C1 segment of cervical spinal cord (tissue), 14 donors: Measurements from ENCODE around the gene COX6A1.
"Not testable (repeated sequence)": the region's sequence is repeated elsewhere in the genome, so short reads cannot be mapped to it uniquely, and the experiment has no call there.

Experiments used
- DNase-seq, 14 donors: peaks; one replicate each; lab custom pipeline; 2025; lab: John Stamatoyannopoulos, UW

Gene COX6A1

DNA sequence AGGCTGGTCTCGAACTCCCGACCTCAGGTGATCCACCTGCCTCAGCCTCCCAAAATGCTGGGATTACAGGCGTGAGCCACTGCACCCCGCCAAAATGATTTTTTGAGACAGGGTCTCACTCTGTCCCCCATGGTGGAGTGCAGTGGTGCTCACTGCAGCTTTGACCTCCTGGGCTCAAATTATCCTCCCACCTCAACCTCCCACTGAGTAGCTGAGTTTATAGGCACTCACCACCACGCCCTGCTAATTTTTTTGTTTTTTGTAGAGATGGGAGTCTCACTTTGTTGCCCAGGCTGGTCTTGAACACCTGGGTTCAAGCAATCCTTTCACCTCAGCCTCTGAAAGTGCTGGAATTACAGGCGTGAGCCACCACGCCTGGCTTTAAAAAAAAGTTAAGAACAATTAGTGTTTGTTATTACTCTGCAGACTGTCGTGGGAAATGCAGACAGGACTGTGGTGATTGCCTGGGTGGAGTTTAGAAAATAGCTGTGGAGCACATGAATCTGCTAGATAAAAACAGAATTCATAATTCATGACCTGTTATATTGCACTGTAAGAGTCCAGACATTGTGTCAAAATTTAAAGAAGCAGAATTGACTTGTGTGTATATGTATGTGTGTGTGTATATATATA, 9.2 kb upstream of the COX6A1 start:
- DNase-seq, result no peak

DNA sequence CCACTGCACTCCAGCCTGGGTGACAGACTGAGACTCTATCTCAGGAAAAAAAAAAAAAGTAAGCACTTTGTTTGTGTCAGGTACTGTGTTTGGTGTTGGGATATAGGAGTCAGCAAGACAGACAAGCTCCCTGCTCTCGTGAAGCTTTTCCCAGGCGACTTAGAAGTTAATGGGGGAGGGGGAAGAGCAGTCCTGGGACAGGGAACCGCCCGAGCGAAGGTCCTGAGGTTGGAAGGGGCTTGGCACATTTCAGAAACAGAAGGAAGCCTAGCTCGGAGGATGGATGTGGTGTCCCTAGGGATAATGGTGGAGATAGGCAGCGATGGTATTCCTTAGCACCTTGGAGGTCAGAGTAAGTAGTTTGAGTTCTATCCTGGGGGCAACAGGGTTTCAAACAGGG, 8.5 kb upstream of the COX6A1 start:
- no peak for DNase-seq

DNA sequence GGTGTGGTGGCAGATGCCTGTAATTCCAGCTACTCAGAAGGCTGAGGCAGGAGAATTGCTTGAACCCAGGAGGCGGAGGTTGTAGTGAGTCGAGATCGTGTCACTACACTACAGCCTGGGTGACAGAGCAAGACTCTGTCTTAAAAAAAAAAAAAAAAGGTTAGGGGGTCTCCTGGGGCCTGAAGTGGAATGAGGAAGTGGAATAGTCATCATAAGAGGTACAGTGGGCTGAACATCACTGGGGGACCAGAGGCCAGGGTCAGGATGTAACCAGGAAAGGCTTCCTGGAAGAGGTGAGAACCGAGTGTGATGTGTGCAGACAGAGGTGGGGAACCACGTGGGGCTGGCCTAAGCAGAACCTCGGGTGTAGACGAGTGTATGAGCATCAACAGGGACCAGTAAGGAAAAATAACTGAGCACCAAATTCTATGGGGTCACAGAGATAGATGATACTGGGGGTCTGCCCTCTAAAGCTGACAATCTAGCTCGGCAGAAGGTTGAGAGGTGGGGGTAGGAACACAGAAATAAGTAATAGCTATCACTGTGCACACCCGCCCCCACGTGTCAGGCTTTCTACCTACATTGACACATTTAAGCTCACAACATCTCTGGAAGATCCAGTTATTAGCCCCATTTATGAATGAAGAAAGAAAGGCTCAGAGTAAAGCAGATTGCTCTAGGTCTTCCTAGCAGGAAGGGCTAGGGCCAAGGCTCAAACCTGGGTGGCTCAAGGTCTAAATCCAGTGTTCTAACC, 5.0 kb upstream of the COX6A1 start:
- DNase-seq, result no peak

DNA sequence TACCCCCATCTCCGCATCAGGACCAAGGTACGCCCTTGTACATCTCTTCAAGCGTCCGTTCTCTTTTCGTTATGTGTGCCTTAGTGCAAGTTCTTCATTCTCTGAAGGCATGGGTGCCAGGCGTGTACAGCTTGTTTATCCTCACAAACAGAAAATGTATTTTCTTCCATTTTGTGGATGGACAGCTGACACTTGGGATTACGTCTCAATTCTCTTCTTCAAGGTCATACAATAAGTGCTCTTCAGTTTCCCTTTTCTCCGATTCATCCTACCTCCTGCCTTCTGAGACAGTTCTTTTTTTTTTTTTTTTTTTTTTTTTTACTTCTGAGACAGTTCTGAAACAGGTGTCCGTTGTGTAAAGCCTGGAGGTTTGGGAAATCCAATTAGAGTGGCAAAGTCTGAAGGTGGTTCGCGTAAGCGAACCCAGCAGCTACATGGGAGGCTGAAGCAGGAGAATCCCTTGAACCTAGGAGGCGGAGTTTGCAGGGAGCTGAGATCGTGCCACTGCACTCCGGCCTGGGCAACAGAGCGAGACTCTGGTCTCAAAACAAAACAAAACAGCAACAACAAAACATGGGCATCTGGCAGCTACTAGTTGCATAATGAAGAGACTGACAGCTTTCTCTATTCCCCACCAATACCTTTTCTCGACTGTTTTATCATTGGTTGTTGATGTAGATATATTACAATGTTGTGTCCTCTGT, 734 bp downstream of the COX6A1 start:
- no peak for DNase-seq

DNA sequence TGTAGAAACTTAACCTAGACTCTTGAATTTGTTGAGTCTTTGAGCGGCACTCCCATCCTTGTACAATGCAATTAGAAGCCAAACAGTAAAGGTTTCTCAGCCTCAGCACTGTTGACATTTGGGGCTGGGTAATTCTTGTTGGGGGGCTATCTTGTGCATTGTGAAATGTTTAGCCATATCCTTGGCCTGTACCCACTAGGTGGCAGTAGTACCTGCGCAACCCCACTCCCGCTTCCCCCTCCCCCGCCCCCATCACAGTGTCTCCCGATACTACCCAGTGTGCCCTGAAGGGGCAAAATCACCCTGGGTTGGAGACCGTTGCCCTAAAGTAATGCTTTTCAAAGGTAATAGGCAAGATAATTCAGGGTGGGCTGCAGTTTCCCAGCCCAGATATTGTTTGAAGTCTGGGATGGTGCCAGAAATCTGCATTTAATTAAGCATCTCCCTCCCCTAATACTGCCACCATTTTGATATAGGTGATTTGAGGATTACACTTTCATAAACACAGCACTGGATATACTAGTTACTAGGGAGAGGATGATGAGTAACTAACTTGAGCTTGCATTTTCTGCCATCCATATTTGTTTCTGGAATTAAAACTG, 1.8 kb downstream of the COX6A1 start:
- peak in 6 of 14 donors; percentile 1 to 27 (median 12) for DNase-seq

DNA sequence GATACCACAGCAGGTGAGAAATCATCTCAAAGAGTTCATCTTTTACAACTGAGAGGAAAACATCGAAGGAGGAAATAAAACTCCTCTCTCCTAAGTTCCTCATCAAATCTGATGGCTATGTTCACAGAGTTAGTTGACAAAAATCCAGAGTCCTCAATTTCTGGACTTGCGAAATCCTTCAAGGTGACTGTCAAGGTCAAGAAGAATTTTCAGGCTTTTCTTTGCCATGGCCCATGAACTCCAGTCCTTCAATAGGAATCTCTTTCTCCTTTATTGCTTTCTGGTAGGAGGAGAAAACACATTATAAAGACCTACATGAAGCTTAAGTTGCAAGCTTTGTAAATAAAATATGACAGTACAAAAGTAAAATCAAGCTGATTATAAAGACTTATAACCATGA, 6.8 kb downstream of the COX6A1 start:
- no peak for DNase-seq

DNA sequence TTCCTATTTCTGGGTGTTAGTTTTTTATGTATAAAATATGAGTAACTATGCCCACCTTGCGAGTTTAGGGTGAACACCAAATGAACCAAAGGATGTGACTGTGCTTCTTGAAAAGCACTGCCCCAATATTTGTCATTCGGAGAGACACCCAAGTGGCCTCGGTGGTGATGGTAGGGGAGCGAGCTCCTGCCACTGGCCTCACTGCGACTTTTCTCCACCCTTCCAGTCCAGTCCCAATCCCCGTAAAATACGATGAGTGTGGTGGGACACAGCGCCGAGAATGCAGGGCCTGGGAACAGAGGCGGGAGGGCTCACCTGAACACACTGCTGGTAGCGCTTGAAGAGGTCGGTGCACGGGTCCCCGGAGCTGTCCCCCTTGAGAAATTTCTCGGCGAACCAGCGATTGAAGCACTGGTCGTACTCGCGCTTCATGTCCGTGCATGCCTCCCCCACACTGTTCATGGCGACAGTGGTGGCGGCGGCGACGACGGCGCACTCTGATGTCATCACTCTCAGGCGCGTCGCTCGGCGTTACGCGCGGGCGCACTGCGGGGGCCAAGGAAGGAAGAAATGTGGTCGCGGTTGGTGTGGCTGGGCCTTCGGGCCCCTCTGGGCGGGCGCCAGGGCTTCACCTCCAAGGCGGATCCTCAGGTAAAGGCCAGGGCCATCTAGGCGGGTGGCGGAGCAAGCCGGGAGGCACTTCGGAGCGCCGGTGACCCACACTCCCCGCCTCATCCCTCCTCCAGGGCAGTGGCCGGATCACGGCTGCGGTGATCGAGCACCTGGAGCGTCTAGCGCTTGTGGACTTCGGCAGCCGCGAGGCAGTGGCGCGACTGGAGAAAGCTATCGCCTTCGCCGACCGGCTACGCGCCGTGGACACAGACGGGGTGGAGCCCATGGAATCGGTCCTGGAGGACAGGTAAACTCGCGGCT, 8.3 kb downstream of the COX6A1 start, which contains the start of the genes GATC and TRIAP1:
Gene GATC (plus strand): TSS at position 534 of the 933 bp plus-strand sequence. CDS start 37 bp downstream, at position 571.
Gene TRIAP1 (minus strand): TSS at position 474 of the 933 bp plus-strand sequence. CDS start 12 bp downstream, at position 462.
- DNase-seq, result peak; percentile 43 to 90 (median 80)

DNA sequence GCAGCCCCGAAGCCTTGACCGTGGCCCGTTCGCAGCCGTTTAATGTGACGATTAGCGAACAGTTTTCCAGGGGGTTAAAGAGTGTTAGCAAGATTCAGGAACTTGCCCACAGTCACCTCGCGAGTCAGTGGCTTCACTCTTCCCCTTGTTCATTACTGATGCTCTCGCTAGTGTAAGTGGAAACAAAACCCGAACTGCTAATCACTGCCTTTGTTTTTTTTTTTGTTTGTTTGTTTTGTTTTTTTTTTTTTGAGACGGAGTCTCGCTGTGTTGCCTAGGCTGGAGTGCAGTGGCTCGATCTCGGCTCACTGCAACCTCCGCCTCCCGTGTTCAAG, 8.9 kb downstream of the COX6A1 start:
- DNase-seq, result not testable (repeated sequence)

DNA sequence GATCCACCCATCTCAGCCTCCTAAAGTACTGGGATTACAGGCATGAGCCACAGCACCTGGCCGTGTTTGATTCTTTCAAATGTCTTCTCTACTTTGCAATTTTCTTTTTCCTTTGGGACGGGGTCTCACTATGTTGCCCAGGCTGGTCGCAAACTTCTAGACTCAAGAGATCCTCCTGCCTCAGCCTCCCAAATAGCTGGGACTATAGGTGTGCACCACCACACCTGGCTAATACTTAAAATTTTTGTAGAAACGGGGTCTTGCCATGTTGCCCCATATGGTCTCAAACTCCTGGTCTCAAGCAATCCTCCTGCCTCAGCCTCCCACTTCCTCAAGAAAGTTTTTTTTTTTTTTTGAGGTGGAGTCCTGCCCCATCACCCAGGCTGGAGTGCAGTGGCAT, 10.1 kb downstream of the COX6A1 start:
- DNase-seq, result no peak

DNA sequence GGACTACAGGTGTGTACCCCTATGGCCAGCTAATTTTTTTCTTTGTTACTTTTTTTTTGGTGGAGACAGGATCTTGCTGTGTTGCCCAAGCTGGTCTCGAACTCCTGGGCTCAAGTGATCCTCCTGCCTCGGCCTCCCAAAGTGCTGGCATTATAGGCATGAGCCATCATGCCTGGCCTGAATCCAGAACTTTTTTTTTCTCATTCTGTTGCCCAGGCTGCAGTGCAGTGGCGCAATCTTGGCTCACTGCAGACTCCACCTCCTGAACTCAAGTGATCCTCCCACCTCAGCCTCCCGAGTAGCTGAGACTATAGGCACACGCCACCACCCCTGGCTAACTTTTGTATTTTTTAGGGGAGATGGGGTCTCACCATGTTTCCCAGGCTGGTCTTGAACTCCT, 14.6 kb downstream of the COX6A1 start:
- not testable (repeated sequence) for DNase-seq

DNA sequence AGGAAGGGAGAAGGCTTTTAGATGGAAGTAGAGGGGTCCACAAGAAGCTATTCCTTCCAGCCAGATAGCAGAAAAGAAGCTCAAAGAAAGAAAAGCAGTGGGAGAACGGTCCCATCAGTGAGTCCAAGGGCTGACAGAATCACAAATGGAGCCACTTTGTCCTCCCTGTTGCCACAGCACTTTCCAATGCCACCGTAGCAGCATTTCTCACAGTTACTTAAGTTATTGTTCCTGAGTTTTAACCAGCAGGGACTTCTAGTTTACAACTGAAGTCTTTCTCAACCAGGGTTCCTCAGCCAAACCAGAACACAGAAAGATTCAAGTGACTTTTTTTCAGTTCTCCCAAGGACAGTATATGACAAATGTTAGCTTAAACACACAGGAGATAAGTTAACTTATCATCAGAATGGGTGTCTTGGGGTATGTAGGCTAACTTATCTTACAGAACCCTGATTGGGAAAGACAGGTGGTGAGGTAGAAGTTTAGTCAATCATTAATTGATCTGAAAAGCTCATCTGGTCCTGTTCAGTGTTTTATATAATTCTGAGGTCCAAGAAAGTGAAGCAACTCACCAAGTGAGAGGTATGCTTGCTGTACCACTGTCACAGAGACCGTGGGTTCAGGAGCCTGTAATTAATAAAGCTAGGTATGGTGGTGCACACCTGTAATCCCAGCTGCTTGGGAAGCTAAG, 15.3 kb downstream of the COX6A1 start:
- DNase-seq, result no peak

DNA sequence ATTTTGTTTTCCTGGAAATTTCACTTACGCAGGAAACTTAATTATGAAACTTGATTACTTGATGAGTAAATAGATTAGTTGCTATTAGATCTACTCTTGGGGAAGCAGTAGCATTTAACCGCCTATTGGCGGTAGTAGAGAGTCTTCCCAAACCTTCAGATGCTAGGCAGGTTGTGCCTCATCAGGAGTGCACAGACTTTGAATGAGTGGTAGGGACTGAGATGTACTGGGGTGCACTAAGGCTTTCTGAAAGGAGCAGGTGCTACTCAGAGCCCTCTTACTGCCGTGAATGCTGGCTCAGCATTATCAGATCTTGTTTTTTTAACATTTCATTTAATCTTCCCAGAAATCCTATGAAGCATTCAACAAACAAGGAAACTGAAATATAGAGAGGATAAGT, 16.1 kb downstream of the COX6A1 start:
- DNase-seq, result no peak

DNA sequence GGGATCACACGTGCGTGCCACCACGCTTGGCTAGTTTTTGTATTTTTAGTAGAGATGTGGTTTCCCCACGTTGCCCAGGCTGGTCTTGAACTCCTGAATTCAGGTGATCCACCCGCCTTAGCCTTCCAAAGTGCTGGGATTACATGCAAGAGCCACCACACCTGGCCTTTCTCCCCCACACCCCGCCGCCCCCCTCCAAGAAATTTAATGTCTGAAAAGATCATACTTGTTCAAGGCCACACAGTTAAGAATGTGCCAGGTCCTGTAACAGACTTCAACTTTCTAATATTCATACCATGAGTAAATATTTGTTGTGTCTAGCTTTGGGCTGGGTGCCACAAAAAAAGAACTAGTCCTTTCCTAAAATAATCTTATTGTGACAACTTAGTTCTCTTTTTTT, 17.4 kb downstream of the COX6A1 start:
- DNase-seq, result no peak

DNA sequence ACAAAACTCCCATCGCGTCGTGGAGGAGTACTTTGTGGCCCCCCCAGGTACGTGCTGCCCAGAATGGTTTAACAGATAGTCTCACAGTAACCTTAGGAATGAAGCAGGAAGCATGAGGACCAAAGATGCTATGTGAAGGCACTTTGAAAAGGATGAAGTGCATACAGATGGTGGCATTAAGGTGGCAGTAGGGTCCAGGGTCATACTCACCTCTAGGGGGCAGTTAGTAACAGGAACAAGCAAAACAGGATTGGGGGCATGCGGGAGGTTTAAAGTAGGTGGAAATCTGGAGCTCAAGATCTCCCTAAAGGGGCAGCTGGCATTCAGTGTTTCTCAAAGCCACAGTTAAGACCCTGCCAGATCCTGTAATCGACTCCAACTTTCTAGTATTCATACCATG, 19.2 kb downstream of the COX6A1 start:
- DNase-seq, result no peak

DNA sequence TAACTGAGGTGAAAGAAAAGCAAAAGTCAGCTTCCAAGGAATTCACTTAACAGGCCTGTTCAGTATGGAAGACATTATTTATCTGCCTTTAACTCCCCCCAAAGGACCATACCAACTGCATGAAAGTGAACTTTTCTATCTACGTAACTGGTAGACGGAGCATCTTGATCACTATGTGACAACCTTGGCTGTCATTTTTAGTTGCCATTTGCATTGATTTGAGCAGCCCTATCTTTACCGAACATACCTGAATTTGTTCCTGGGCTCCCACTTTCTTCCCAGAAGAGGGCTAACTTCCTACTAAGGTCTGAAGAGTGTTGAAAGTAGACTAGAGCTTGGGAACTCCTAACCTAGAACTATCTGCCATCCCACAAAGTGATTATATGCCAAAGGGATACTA, 22.2 kb downstream of the COX6A1 start:
- DNase-seq, result no peak

DNA sequence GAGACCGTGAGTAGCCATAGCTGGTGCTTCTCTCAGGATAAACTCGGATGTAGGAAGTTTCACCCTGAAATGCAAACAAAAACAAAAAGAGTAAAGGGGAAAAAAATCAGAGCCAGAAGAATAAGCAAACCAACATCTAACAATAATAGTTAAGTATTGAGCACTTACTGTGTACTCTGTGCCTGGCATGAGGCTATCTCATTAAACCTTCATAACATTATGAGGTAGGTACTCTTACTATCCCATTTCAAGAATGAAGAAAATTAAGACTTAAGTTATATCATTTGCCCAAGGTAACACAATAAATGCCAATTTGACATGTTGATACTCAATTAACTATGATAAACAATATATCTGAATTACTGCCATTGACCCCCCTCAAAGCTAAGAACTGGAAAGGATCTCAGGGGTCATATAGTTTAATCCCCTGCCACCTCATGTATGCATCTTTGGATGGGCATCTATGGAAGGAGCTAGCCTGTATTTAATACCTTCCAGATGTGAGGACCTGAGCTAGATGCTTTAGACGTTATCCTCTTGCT, 24.3 kb downstream of the COX6A1 start:
- DNase-seq, result no peak

DNA sequence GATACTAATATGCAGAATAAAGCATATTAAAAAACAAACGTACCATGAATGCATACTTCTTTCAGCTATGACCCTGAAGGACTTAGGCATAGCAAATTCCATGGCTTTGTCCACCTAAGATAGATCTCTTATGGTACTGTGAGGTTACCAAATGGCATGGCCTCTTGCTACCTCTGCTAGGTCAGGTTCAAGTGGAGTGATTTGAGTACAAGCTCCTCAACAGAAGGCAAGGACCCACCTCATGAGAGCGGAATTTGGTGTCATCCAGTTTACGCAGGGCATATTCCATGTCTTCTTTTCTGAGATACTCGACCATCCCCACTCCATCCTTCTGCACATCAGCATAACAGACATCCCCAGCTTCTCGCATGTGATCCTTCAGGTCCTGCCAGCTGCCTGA, 25.8 kb downstream of the COX6A1 start:
- DNase-seq, result no peak

DNA sequence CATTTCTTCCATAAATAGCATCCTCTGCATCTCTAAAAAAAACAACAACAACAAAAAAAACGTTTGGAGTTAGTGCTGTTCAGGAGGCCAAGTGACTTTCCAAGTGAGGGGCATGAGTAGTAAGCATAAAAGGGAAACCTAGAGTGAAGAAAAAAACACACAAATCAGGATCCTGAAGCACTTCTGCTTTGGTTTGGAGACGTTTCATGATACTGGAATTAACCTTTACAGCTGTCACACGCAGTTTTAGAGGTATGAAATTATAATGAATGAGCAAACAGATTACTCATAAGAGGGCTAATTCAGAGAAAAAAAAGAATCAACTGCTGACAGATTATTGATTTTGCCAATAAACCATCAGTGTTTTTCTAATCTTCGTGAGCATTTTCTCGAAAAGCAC, 27.8 kb downstream of the COX6A1 start:
- DNase-seq, result no peak

DNA sequence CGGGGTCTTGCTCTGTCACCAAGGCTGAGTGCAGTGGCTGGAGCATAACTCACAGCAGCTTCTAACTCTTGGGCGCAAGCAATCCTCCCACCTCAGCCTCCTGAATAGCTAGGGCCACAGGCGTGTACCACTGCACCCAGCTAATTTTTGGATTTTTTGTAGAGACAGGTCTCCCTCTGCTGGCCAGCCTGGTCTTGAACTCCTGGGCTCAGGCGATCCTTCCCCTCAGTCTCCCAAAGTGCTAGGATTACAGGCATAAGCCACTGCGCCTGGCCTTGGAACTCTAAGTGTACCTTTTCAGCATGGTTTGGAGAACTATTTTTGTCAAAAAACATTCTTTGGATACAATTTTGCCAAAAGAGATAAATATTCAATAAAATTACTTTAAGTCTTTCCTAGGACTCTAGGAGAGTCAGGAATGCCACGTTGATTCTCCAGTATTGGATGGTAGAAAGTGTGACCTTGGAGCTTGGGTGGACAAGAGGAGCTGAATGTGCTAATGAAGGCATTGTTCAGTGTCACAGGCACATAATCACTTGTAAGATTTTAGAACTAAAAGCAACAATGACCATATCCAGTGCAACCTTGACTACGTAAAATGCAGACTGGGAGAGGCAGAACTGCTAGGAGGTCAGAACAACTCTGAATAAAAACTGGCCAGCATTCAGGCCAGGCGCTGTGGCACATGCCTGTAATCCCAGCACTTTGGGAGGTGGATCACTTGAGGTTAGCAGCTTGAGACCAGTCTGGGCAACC, 28.8 kb downstream of the COX6A1 start:
- peak in 1 of 14 donors; percentile 10 for DNase-seq
